Mammary epithelial cell (primary cell): ENCODE data around the gene UAP1.

ENCODE experiments used
- EZH2 ChIP-seq: IDR thresholded peaks from 2 replicates; pipeline ENCODE4 v1.6.1; 2012; ENCODE audit warnings: low read length, inconsistent platforms, borderline replicate concordance
- TF ChIP-seq, protein P1 (sequence below), 2 donors: IDR thresholded peaks in 1 of 2; conservative IDR thresholded peaks in 1 of 2; 2 replicates each; pipeline ENCODE4 v1.5.1; 2011 to 2012; ENCODE audit warnings: inconsistent platforms in 2 of 2, low read length in 2 of 2, mild to moderate bottlenecking in 2 of 2, control low read depth in 1 of 2, low read depth in 1 of 2; ENCODE audit not compliant: insufficient read depth in 1 of 2; ENCODE audit errors: extremely low read depth in 1 of 2

GRCh38 chr1:162538815-162539431 is 22.6 kb upstream of the UAP1 start:
- no peak for TF ChIP-seq EZH2
- TF ChIP-seq, protein P1, sequence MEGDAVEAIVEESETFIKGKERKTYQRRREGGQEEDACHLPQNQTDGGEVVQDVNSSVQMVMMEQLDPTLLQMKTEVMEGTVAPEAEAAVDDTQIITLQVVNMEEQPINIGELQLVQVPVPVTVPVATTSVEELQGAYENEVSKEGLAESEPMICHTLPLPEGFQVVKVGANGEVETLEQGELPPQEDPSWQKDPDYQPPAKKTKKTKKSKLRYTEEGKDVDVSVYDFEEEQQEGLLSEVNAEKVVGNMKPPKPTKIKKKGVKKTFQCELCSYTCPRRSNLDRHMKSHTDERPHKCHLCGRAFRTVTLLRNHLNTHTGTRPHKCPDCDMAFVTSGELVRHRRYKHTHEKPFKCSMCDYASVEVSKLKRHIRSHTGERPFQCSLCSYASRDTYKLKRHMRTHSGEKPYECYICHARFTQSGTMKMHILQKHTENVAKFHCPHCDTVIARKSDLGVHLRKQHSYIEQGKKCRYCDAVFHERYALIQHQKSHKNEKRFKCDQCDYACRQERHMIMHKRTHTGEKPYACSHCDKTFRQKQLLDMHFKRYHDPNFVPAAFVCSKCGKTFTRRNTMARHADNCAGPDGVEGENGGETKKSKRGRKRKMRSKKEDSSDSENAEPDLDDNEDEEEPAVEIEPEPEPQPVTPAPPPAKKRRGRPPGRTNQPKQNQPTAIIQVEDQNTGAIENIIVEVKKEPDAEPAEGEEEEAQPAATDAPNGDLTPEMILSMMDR (conservative IDR thresholded peaks at IDR 0.05 in 1 of 2, IDR thresholded peaks at IDR 0.05 in 1 of 2; ENCODE audit: extremely low read depth in 1 of 2, insufficient read depth in 1 of 2, low read depth in 1 of 2, low read length in 2 of 2), result no peak
